Colonic mucosa (tissue), 4 donors: ENCODE measurements around the gene RYR2. TPM values are rescaled to one million over a fixed set of nuclear protein-coding genes. Genes with fewer than 3 reads are reported as not detected.

Experiments
- DNase-seq: peaks from one replicate; pipeline ENCODE4 v3.0.0-alpha.2; 2020
- H3K27ac ChIP-seq: fragments of 200-600 bp; one replicate; pipeline ENCODE4 v1.8.0; 2021
- H3K27me3 ChIP-seq: fragments of 200-600 bp; one replicate; pipeline ENCODE4 v1.8.0; 2021
- H3K36me3 ChIP-seq: fragments of 200-600 bp; one replicate; pipeline ENCODE4 v1.8.0; 2021
- H3K4me1 ChIP-seq: fragments of 200-600 bp; one replicate; pipeline ENCODE4 v1.8.0; 2021; ENCODE audit warnings: mild to moderate bottlenecking
- H3K4me3 ChIP-seq: fragments of 200-600 bp; one replicate; pipeline ENCODE4 v1.8.0; 2021
- H3K9ac ChIP-seq, 2 donors: one replicate each; pipeline ENCODE4 v1.7.0; 2013; ENCODE audit warnings: control low read depth in 2 of 2, low read depth in 2 of 2, low read length in 2 of 2
- H3K9me3 ChIP-seq: fragments of 200-600 bp; one replicate; pipeline ENCODE4 v1.8.0; 2021
- intact Hi-C: fragments of 100-400 bp; cut with DNase I; formaldehyde crosslinking; loops from one replicate; pipeline ENCODE4 v1.14.1; 2022
- total RNA-seq, 2 donors: library from RNA; stranded (reverse); fragmentation: NEBNext Ultra II Directional in 1 of 2; extraction: Animal tissue kit (Norgen Biotek cat#: 25700) in 1 of 2; gene quantifications; one replicate each; pipeline ENCODE4 v1.2.1, GENCODE V29; 2021
- TF ChIP-seq, protein P1 (sequence below): fragments of 200-600 bp; IDR thresholded peaks from one replicate; pipeline ENCODE4 v1.8.0; 2022; ENCODE audit warnings: antibody characterized with exemption, mild to moderate bottlenecking
- donor health status: healthy.
- donor health status: DM: no; HTN: no; CAD: no.
- donor health status: DM: no; HTN: no; CAD: no.

RYR2 gene
- total RNA-seq, 2 donors from 2014 or later, result 0.15 to 0.56 TPM

GRCh38 chr1:237201155-237201554 is 159.2 kb downstream of the RYR2 start:
- Histone ChIP-seq H3K9ac (no peak overlapping the region), H3K27me3 (no peaks in the 10 kb centered on the region), H3K4me1 (no peaks in the 10 kb centered on the region), H3K9me3 (no peaks in the 10 kb centered on the region), H3K4me3 (no peak overlapping the region), H3K27ac (no peak overlapping the region), H3K36me3 (no peaks in the 10 kb centered on the region)
- TF ChIP-seq, protein P1, sequence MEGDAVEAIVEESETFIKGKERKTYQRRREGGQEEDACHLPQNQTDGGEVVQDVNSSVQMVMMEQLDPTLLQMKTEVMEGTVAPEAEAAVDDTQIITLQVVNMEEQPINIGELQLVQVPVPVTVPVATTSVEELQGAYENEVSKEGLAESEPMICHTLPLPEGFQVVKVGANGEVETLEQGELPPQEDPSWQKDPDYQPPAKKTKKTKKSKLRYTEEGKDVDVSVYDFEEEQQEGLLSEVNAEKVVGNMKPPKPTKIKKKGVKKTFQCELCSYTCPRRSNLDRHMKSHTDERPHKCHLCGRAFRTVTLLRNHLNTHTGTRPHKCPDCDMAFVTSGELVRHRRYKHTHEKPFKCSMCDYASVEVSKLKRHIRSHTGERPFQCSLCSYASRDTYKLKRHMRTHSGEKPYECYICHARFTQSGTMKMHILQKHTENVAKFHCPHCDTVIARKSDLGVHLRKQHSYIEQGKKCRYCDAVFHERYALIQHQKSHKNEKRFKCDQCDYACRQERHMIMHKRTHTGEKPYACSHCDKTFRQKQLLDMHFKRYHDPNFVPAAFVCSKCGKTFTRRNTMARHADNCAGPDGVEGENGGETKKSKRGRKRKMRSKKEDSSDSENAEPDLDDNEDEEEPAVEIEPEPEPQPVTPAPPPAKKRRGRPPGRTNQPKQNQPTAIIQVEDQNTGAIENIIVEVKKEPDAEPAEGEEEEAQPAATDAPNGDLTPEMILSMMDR, result no peak
- intact Hi-C loops, result no loop called here
- no peak for DNase-seq

GRCh38 chr1:237204841-237205240 is 162.9 kb downstream of the RYR2 start:
- no peak overlapping the region for H3K4me3 ChIP-seq
- no peaks in the 10 kb centered on the region for H3K36me3 ChIP-seq
- no peaks in the 10 kb centered on the region for H3K9me3 ChIP-seq
- no peak for DNase-seq
- no peaks in the 10 kb centered on the region for H3K27me3 ChIP-seq
- TF ChIP-seq, protein P1, result no peak
- intact Hi-C loops, result no loop called here
- H3K27ac ChIP-seq, result no peak overlapping the region
- H3K4me1 ChIP-seq, result no peaks in the 10 kb centered on the region
- no peak overlapping the region for H3K9ac ChIP-seq

- Histone ChIP-seq H3K36me3 (no peaks in the 10 kb centered on the region), H3K4me3 (no peak overlapping the region), H3K27me3 (no peaks in the 10 kb centered on the region), H3K9ac (no peak overlapping the region), H3K4me1 (no peaks in the 10 kb centered on the region), H3K27ac (no peak overlapping the region), H3K9me3 (no peaks in the 10 kb centered on the region)
- intact Hi-C loops, result no loop called here
- TF ChIP-seq, protein P1, result no peak
- peak; percentile 27 for DNase-seq
Measured at GRCh38 chr1:237205400-237206064, 163.5 kb downstream of the RYR2 start.

GRCh38 chr1:237206065-237206414 is 164.1 kb downstream of the RYR2 start:
- TF ChIP-seq, protein P1, result no peak

GRCh38 chr1:237211031-237211430 is 169.0 kb downstream of the RYR2 start:
- H3K4me3 ChIP-seq, result no peak overlapping the region
- H3K4me1 ChIP-seq, result no peaks in the 10 kb centered on the region
- TF ChIP-seq, protein P1, result no peak
- DNase-seq, result no peak
- H3K9me3 ChIP-seq, result no peaks in the 10 kb centered on the region
- H3K36me3 ChIP-seq, result no peaks in the 10 kb centered on the region
- no peak overlapping the region for H3K9ac ChIP-seq
- no peak overlapping the region for H3K27ac ChIP-seq
- intact Hi-C loops, result no loop called here
- H3K27me3 ChIP-seq, result no peaks in the 10 kb centered on the region

More at GRCh38 chr1:237206065-237206414, 164.1 kb downstream of the RYR2 start:
- no peaks in the 10 kb centered on the region for H3K4me1 ChIP-seq
- intact Hi-C loops, result no loop called here
- H3K9me3 ChIP-seq, result no peaks in the 10 kb centered on the region
- H3K9ac ChIP-seq, result no peak overlapping the region
- DNase-seq, result no peak
- H3K4me3 ChIP-seq, result no peak overlapping the region
- no peaks in the 10 kb centered on the region for H3K27me3 ChIP-seq
- no peaks in the 10 kb centered on the region for H3K36me3 ChIP-seq
- no peak overlapping the region for H3K27ac ChIP-seq
